ENCODE results near the gene UCK2. TPM values are rescaled to one million over a fixed set of nuclear protein-coding genes. Genes with fewer than 3 reads are reported as not detected.

Gene UCK2
- total and polyA plus RNA-seq, 10 of the 15 experiments (the other 5 are each of a cell fraction or from before 2014, with no cell fraction given), result 55.3 to 106 (median 84.9) TPM

- intact Hi-C loops (cut with micrococcal nuclease; ENCODE audit: unreplicated experiment) (no loop called here), in situ Hi-C loops (cut with MboI) (no loop called here)
- no peak for DNase-seq (ENCODE audit: low read depth, low spot score)
- ChIA-PET RAD21 (ENCODE audit: unreplicated experiment) (no interaction called here), POLR2A (no interaction called here), SMC1A (ENCODE audit: uncharacterized antibody, unreplicated experiment) (interaction anchor here (1.1 to 1.6 kb wide), 2 partner anchors 17 to 113 kb away, joined by 3 to 4 read pairs; no protein-coding TSS in a partner anchor), CTCF (interaction anchor here (0.6 kb wide), 1 partner anchor 82 kb away, joined by 3 read pairs; no protein-coding TSS in a partner anchor)
- H4K20me1 ChIP-seq (ENCODE audit: control insufficient read depth, insufficient read depth), result no peaks in the 10 kb centered on the region
- no peaks in the 10 kb centered on the region for H3K79me2 ChIP-seq (ENCODE audit: control insufficient read depth, insufficient read depth, low read length)
- 0% methylated on average over 2 of the region's 2 CpGs for WGBS (ENCODE audit: insufficient coverage, insufficient replicate concordance, low lambda C conversion rate, missing lambda C conversion rate)
- no peaks in the 10 kb centered on the region; a peak in 1 of 4 replicates for H3K27me3 ChIP-seq (replicated peaks in 1 of 2; ENCODE audit: control insufficient read depth in 2 of 2, insufficient read depth in 2 of 2, low read length in 1 of 2)
- no peak overlapping the region for H2AFZ ChIP-seq (ENCODE audit: control insufficient read depth, low read depth, low read length)
- no peaks in the 10 kb centered on the region for H3K36me3 ChIP-seq (ENCODE audit: control insufficient read depth in 2 of 2, insufficient read depth in 2 of 2, low read length in 1 of 2)
- no peak overlapping the region for H3K4me2 ChIP-seq (ENCODE audit: control insufficient read depth, insufficient read depth)
- no peak for TF ChIP-seq ATF3 (IDR thresholded peaks at IDR 0.05; ENCODE audit: borderline replicate concordance, extremely low read depth, low read depth, low read length)
- TF ChIP-seq ZBTB11 (CRISPR knock-in tag; IDR thresholded peaks at IDR 0.05), result no peak
- no peak for TF ChIP-seq ESRRA (IDR thresholded peaks at IDR 0.05; ENCODE audit: low read length)
- no peak for TF ChIP-seq MYC (IDR thresholded peaks at IDR 0.05; ENCODE audit: insufficient read depth, insufficient read length, insufficient replicate concordance, low read length, severe bottlenecking)
- TF ChIP-seq BACH1 (IDR thresholded peaks at IDR 0.05; ENCODE audit: borderline replicate concordance), result no peak
- TF ChIP-seq JUND (IDR thresholded peaks at IDR 0.05; ENCODE audit: low read depth, low read length), result no peak
- no peak for TF ChIP-seq POLR2AphosphoS2 (IDR thresholded peaks at IDR 0.05; ENCODE audit: low read depth, low read length)
- TF ChIP-seq CBFB (IDR thresholded peaks at IDR 0.05; ENCODE audit: low read depth), result no peak
- no peak for TF ChIP-seq IRF5 (IDR thresholded peaks at IDR 0.05; ENCODE audit: borderline replicate concordance)
- no peak for TF ChIP-seq FOXM1 (IDR thresholded peaks at IDR 0.05; ENCODE audit: low read depth, low read length)
- no peak for TF ChIP-seq EP300 (IDR thresholded peaks at IDR 0.05; ENCODE audit: borderline replicate concordance in 1 of 2, control insufficient read depth in 1 of 2, low read depth in 2 of 2, low read length in 2 of 2)
- no peak for TF ChIP-seq IKZF2 (IDR thresholded peaks at IDR 0.05)
- no peak for TF ChIP-seq SMAD1 (IDR thresholded peaks at IDR 0.05; ENCODE audit: low read depth, partially characterized antibody)
- no peak for TF ChIP-seq CBX3 (IDR thresholded peaks at IDR 0.05; ENCODE audit: borderline replicate concordance, low read depth)
- TF ChIP-seq NFIC (IDR thresholded peaks at IDR 0.05; ENCODE audit: low read depth, low read length), result no peak
- no peak for TF ChIP-seq GATAD2B (conservative IDR thresholded peaks at IDR 0.05; ENCODE audit: low read depth)
- no peak for TF ChIP-seq TCF12 (IDR thresholded peaks at IDR 0.05; ENCODE audit: low read depth, low read length)
- TF ChIP-seq ATF7 (IDR thresholded peaks at IDR 0.05; ENCODE audit: low read depth), result no peak
- TF ChIP-seq IRF4 (IDR thresholded peaks at IDR 0.05; ENCODE audit: low read depth, low read length), result no peak
- TF ChIP-seq BCL11A (IDR thresholded peaks at IDR 0.05; ENCODE audit: low read depth, low read length), result no peak
- BruUV-seq (replicated peaks), result no TSS peak
- no peak for FAIRE-seq
- H3K4me3 ChIP-seq, result no peak overlapping the region
- no peak for ATAC-seq
- no peaks in the 10 kb centered on the region for H3K9me3 ChIP-seq (replicated peaks; ENCODE audit: control insufficient read depth, insufficient read depth, low read length)
- no peak overlapping the region for H3K27ac ChIP-seq (ENCODE audit: control insufficient read depth, insufficient read depth)
- H3K4me1 ChIP-seq (ENCODE audit: control insufficient read depth, insufficient read depth, low read length), result no peaks in the 10 kb centered on the region
- no peak overlapping the region for H3K9ac ChIP-seq (ENCODE audit: control insufficient read depth, insufficient read depth, low read length)
Measured at GRCh38 chr1:165793951-165794350, 33.5 kb upstream of the UCK2 start.
